GM20000 (cell line): ENCODE data around the gene PARN.
"Not testable (repeated sequence)": the region's sequence is repeated elsewhere in the genome, so short reads cannot be mapped to it uniquely, and the experiment has no call there.

Source experiments
- DNase-seq: peaks from one replicate; pipeline ENCODE4 v3.0.0; 2012; ENCODE audit warnings: low spot score
- TF ChIP-seq, protein P1 (sequence below): IDR thresholded peaks from 2 replicates; pipeline ENCODE4 v1.5.1; 2012; ENCODE audit warnings: mild to moderate bottlenecking, control low read depth; ENCODE audit errors: extremely low read depth, missing control alignments

The PARN gene

GRCh38 chr16:14416184-14416583 is 213.9 kb downstream of the PARN start:
- TF ChIP-seq, protein P1, sequence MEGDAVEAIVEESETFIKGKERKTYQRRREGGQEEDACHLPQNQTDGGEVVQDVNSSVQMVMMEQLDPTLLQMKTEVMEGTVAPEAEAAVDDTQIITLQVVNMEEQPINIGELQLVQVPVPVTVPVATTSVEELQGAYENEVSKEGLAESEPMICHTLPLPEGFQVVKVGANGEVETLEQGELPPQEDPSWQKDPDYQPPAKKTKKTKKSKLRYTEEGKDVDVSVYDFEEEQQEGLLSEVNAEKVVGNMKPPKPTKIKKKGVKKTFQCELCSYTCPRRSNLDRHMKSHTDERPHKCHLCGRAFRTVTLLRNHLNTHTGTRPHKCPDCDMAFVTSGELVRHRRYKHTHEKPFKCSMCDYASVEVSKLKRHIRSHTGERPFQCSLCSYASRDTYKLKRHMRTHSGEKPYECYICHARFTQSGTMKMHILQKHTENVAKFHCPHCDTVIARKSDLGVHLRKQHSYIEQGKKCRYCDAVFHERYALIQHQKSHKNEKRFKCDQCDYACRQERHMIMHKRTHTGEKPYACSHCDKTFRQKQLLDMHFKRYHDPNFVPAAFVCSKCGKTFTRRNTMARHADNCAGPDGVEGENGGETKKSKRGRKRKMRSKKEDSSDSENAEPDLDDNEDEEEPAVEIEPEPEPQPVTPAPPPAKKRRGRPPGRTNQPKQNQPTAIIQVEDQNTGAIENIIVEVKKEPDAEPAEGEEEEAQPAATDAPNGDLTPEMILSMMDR: no peak

DNA sequence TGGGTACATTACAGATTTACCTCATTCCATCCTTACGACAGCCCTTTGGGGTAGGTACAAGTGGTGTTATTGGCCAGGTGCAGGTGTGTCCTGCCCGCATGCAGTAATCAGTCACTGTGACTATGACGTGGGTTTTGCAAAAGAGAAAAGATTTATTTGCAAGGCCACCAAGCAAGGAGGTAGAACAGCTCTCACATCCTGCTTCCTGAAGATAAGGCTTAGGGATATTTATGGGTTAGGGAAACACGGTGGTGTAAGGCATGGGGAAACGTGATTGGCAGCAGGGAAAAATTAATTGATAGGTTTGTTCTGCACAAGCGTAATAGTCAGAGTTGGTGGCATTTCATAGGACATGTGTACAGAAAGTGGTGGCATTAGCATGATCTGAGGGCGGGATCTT is 214.8 kb downstream of the PARN start:
- TF ChIP-seq, protein P1: no peak
- no peak for DNase-seq

More at GRCh38 chr16:14416184-14416583, 213.9 kb downstream of the PARN start:
- DNase-seq: no peak

DNA sequence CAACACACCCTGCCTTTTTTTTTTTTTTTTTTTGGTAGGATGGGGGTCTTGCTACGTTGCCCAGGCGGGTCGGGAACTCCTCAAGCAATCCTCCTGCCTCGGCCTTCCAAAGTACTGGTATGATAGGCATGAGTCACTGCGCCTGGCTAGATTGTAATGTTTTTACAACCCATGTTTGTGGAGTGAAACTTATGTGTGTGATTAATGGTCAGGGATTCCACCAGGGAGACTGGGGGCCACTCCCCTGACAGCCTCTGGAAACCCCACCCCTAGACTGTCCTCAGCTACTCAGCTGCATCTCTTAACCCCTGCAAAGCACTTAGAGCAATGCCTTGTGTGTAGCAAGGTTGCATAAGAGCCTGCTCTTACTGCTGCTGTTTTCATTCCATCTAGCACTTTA is 220.5 kb downstream of the PARN start:
- DNase-seq: no peak
- TF ChIP-seq, protein P1: no peak

GRCh38 chr16:14407786-14408399 is 222.2 kb downstream of the PARN start:
- TF ChIP-seq, protein P1: no peak
- DNase-seq: no peak

- peak; percentile 67 for DNase-seq
- TF ChIP-seq, protein P1: no peak
These were observed 224.2 kb downstream of the PARN start for GRCh38 chr16:14405611-14406537.

- DNase-seq: not testable (repeated sequence)
These were observed 227.1 kb downstream of the PARN start for GRCh38 chr16:14403001-14403389.

DNA sequence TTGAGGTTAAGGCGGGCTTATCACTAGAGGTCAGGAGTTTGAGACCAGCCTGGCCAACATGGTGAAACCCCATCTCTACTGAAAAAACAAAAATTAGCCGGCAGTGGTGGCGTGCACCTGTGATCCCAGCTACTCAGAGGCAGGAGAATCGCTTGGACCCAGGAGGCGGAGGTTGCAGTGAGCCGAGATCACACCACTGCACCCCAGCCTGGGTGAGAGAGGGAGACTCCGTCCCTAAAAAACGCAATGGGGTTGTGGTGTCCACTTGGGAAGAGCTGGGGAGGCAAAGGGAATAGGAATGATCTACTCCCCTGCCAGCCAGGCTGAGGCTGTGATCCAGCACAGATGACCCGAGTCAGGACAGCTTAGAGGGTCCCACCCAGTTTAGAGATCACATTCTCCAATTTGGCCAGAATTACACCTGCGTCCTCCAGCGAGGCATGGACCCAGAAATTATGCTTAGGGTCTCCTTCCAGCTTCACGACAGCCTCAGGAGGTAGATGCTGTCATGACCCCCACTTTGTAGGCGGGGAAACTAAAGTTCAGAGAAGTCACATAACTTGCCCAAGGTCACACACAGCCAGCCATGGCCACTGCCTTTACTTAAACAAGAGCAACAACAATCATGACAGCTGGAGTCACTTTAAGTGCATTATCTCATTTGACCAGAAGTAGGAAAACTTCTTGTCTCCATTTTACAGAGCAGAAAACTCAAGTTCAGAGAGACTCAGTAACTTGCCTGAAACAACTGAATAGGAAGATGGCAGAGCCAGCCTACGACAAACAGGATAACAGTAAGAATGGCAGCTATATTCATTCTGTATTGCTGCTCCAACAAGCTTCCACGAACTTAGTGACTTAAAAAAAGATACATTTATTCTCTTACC is 227.7 kb downstream of the PARN start:
- DNase-seq: not testable (repeated sequence)

DNA sequence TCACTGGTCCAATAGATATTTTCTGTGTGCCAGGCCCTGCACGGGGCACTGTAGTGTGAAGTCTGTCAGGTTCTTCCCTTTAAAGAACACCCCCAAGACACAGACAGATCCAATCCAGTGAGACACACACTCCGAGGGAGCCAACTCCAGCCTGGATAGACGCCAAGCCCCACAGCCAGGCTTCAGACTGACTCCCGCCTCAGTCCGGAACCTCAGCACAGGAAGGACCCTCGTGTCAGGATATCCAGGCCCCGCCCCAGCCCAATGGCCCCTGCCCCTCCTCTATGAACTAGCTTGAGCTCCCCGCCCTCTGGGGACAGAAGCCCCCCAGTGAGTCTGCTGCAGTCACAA is 228.4 kb downstream of the PARN start:
- DNase-seq: not testable (repeated sequence)

GRCh38 chr16:14400978-14401710 is 228.9 kb downstream of the PARN start:
- DNase-seq: not testable (repeated sequence)
